Measurements from ENCODE around the gene ZBTB5.

The ZBTB5 gene

DNA sequence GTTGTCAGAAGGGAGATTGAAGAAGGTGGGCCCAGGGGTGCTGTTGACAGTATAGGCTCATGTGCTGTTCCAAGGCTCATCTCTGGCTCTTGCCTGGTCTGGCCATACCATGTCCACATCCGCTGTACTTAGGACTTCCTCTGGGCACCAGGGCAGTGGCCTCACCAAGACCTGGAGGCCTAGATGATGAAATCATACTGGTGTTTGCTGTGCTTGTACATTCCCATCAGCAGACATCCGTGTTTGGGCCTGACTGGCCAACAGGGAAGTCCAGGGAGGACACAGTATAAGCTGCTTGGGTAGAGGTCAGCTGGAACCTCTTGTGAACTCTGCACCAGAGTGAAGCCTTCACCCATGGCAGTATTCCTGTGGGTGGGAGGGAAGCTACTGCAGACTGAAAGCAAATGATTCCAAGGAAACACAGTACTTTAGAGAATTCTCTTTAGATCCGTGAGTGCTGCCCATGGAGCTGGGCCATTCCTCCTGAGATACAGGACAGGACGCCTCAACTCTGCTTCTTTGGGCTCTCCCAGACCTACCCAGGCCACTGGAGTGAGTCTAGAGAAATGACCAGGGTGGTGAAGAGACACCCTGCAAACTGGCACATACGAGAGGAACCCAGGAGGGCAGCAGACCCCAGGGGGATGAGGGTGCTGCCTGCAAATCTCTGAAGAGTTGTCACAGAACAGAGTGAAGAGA, 43.0 kb upstream of the ZBTB5 start:
- DNase-seq = no peak
- Histone ChIP-seq H3K9me3 (ENCODE audit: insufficient read depth, low read length, severe bottlenecking) (no peaks in the 10 kb centered on the region), H3K79me2 (ENCODE audit: insufficient read depth, low read length) (no peaks in the 10 kb centered on the region), H3K4me1 (ENCODE audit: insufficient read depth, low read length) (no peaks in the 10 kb centered on the region), H2AFZ (ENCODE audit: low read depth, low read length) (no peak overlapping the region), H3K27me3 (ENCODE audit: insufficient read depth, low read length, poor library complexity) (no peaks in the 10 kb centered on the region), H3K9ac (ENCODE audit: low read depth, low read length) (no peak overlapping the region), H4K20me1 (ENCODE audit: insufficient read depth, low read length) (peaks cover 4% of the 10 kb centered on the region; the same call in 1 of the 2 replicates), H3K27ac (ENCODE audit: low read length) (no peak overlapping the region), H3K36me3 (ENCODE audit: insufficient read depth, low read length) (peaks cover 46% of the 10 kb centered on the region), H3K4me3 (ENCODE audit: low read depth in 1 of 2, low read length in 2 of 2) (no peak overlapping the region), H3K4me2 (ENCODE audit: insufficient read depth, low read length) (no peak overlapping the region)
- no peak; the same call in 2 of the 3 replicates for ATAC-seq (ENCODE audit: insufficient read depth, low read depth)
- TF ChIP-seq CTCF (IDR thresholded peaks at IDR 0.05; ENCODE audit: borderline replicate concordance, extremely low read depth, low read length, poor library complexity, severe bottlenecking) = no peak
- TF ChIP-seq EZH2 (IDR thresholded peaks at IDR 0.05; ENCODE audit: borderline replicate concordance, low read depth, low read length, severe bottlenecking) = no peak

DNA sequence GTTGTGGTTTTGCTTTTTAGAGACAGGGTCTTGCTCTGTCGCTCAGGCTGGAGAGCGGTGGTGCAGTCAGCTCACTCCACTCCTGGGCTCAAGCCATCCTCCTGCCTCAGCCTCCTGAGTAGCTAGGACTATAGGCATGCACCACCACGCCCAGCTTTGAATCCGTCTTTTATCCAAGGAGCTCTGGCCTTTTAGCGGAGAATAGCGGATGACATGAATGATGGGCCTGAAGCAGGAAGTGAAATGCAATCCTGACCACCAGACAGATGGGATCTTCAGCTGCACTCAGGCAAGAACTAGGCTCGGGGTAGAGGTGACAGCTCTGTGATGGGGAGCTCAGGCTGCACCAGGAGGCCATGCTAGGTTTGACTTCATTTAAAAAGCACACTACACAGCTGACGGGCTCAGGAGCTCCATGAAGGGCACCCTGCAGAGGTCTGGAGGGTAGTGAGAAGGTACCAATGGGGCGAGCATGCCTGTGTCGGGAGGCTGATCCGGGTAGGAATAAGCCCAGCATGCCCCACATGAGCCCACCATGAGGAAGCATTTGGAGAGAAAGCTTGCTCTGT, 42.4 kb upstream of the ZBTB5 start:
- Histone ChIP-seq H3K9me3 (ENCODE audit: insufficient read depth, low read length, severe bottlenecking) (no peaks in the 10 kb centered on the region), H2AFZ (ENCODE audit: low read depth, low read length) (no peak overlapping the region), H3K27ac (ENCODE audit: low read length) (no peak overlapping the region), H3K4me2 (ENCODE audit: insufficient read depth, low read length) (no peak overlapping the region), H3K4me3 (ENCODE audit: low read depth in 1 of 2, low read length in 2 of 2) (no peak overlapping the region), H3K27me3 (ENCODE audit: insufficient read depth, low read length, poor library complexity) (no peaks in the 10 kb centered on the region), H3K4me1 (ENCODE audit: insufficient read depth, low read length) (no peaks in the 10 kb centered on the region), H3K79me2 (ENCODE audit: insufficient read depth, low read length) (no peaks in the 10 kb centered on the region), H3K36me3 (ENCODE audit: insufficient read depth, low read length) (peaks cover 52% of the 10 kb centered on the region), H4K20me1 (ENCODE audit: insufficient read depth, low read length) (peaks cover 6% of the 10 kb centered on the region; the same call in 1 of the 2 replicates), H3K9ac (ENCODE audit: low read depth, low read length) (no peak overlapping the region)
- DNase-seq = no peak
- ATAC-seq (ENCODE audit: insufficient read depth, low read depth) = no peak
- TF ChIP-seq EZH2 (IDR thresholded peaks at IDR 0.05; ENCODE audit: borderline replicate concordance, low read depth, low read length, severe bottlenecking) = no peak
- no peak for TF ChIP-seq CTCF (IDR thresholded peaks at IDR 0.05; ENCODE audit: borderline replicate concordance, extremely low read depth, low read length, poor library complexity, severe bottlenecking)

DNA sequence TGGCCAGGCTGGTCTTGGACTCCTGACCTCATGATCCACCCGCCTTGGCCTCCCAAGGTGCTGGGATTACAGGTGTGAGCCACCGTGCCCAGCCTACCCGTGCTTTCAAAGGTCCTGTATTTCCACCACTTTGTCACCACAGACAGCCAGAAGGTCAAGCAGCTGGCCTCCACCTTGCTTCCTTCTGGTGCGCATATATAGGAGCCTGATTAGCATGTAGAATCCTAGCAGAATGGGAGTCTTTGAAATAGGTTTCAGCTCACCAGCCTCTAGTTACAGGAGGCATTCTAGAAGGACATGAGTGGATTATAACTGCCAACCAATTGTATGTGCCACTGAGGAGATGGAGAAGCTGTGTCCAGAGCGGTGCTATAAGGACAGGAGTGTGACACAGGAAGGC, 39.4 kb upstream of the ZBTB5 start:
- no peak overlapping the region for H3K27ac ChIP-seq (ENCODE audit: low read length)
- H3K27me3 ChIP-seq (ENCODE audit: insufficient read depth, low read length, poor library complexity) = no peaks in the 10 kb centered on the region
- DNase-seq (no peak), ATAC-seq (ENCODE audit: insufficient read depth, low read depth) (no peak)
- no peaks in the 10 kb centered on the region for H3K79me2 ChIP-seq (ENCODE audit: insufficient read depth, low read length)
- H4K20me1 ChIP-seq (ENCODE audit: insufficient read depth, low read length) = peaks cover 9% of the 10 kb centered on the region
- no peaks in the 10 kb centered on the region for H3K4me1 ChIP-seq (ENCODE audit: insufficient read depth, low read length)
- no peak overlapping the region for H3K9ac ChIP-seq (ENCODE audit: low read depth, low read length)
- H2AFZ ChIP-seq (ENCODE audit: low read depth, low read length) = no peak overlapping the region
- H3K9me3 ChIP-seq (ENCODE audit: insufficient read depth, low read length, severe bottlenecking) = no peaks in the 10 kb centered on the region
- H3K36me3 ChIP-seq (ENCODE audit: insufficient read depth, low read length) = peaks cover 75% of the 10 kb centered on the region
- H3K4me2 ChIP-seq (ENCODE audit: insufficient read depth, low read length) = no peak overlapping the region
- H3K4me3 ChIP-seq (ENCODE audit: low read depth in 1 of 2, low read length in 2 of 2) = no peak overlapping the region
- TF ChIP-seq EZH2 (IDR thresholded peaks at IDR 0.05; ENCODE audit: borderline replicate concordance, low read depth, low read length, severe bottlenecking) (no peak), CTCF (IDR thresholded peaks at IDR 0.05; ENCODE audit: borderline replicate concordance, extremely low read depth, low read length, poor library complexity, severe bottlenecking) (no peak)

Data from DND-41 (cell line).